Muscle of leg (tissue), 11 donors: ENCODE results near the gene HEXIM2. TPM values are rescaled to one million over a fixed set of nuclear protein-coding genes. Genes with fewer than 3 reads are reported as not detected.

Experiments used
- DNase-seq: peaks from one replicate; pipeline ENCODE4 v3.0.0; 2013
- H3K27ac ChIP-seq: one replicate; pipeline ENCODE4 v1.5.1; 2013; ENCODE audit warnings: mild to moderate bottlenecking, low read length, control low read depth
- H3K27me3 ChIP-seq: one replicate; pipeline ENCODE4 v1.6.1; 2013; ENCODE audit warnings: low read length; ENCODE audit not compliant: control insufficient read depth, insufficient read depth
- H3K36me3 ChIP-seq: one replicate; pipeline ENCODE4 v1.6.1; 2013; ENCODE audit warnings: low read length; ENCODE audit not compliant: control insufficient read depth, insufficient read depth
- H3K4me1 ChIP-seq: one replicate; pipeline ENCODE4 v1.6.1; 2013; ENCODE audit warnings: low read length; ENCODE audit not compliant: control insufficient read depth, insufficient read depth
- H3K4me3 ChIP-seq: one replicate; pipeline ENCODE4 v1.5.1; 2013; ENCODE audit warnings: low read length, control low read depth
- H3K9me3 ChIP-seq: replicated peaks from 2 replicates; pipeline ENCODE4 v1.6.1; 2013; ENCODE audit warnings: low read depth, low read length; ENCODE audit not compliant: control insufficient read depth
- WGBS: methylation state at CpG from one replicate; pipeline ENCODE4 v1.1.5; 2013; ENCODE audit warnings: missing lambda C conversion rate; ENCODE audit not compliant: insufficient coverage; 5-methylcytosine and 5-hydroxymethylcytosine counted together
- polyA plus RNA-seq, 8 donors: library from polyadenylated mRNA; unstranded; fragments of 120-200 nt; gene quantifications; one replicate each; pipeline versions ENCODE4 v1.2.1 to v1.2.3, GENCODE V29; 2013; ENCODE audit warnings: inconsistent platforms in 1 of 8, low replicate concordance in 1 of 8; ENCODE audit not compliant: insufficient read length in 8 of 8, insufficient read depth in 1 of 8
- total RNA-seq: library from RNA; stranded (reverse); fragments of 120-200 nt; gene quantifications from one replicate; pipeline ENCODE4 v1.2.4, GENCODE V29; 2013

The HEXIM2 gene
- total and polyA plus RNA-seq, 9 donors = 6.2 to 9.1 (median 7.8) TPM

DNA sequence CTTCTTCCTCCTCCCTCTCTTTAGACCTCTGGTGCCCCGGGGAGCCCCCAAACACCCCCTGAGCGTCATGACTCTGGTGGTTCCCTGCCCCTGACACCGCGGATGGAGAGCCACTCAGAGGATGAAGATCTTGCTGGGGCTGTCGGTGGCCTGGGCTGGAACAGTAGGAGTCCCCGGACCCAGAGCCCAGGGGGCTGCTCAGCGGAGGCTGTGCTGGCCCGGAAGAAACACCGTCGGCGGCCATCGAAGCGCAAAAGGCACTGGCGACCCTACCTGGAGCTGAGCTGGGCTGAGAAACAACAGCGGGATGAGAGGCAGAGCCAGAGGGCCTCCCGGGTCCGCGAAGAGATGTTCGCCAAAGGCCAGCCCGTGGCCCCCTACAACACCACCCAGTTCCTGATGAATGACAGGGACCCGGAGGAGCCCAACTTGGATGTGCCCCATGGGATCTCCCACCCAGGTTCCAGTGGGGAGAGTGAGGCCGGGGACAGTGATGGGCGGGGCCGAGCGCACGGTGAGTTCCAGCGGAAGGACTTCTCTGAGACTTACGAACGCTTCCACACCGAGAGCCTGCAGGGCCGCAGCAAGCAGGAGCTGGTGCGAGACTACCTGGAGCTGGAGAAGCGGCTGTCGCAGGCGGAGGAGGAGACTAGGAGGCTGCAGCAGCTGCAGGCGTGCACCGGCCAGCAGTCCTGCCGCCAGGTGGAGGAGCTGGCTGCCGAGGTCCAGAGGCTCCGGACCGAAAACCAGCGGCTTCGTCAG, 7.5 kb downstream of the HEXIM2 start:
- DNase-seq = no peak
- WGBS = 86% methylated on average over 37 of the region's 43 CpGs
- H3K4me1 ChIP-seq = peaks cover 49% of the 10 kb centered on the region
- peak overlapping the region; percentile 94 for H3K27ac ChIP-seq
- H3K36me3 ChIP-seq = peaks cover 12% of the 10 kb centered on the region
- no peak overlapping the region for H3K4me3 ChIP-seq
- no peaks in the 10 kb centered on the region for H3K9me3 ChIP-seq
- H3K27me3 ChIP-seq = no peaks in the 10 kb centered on the region

DNA sequence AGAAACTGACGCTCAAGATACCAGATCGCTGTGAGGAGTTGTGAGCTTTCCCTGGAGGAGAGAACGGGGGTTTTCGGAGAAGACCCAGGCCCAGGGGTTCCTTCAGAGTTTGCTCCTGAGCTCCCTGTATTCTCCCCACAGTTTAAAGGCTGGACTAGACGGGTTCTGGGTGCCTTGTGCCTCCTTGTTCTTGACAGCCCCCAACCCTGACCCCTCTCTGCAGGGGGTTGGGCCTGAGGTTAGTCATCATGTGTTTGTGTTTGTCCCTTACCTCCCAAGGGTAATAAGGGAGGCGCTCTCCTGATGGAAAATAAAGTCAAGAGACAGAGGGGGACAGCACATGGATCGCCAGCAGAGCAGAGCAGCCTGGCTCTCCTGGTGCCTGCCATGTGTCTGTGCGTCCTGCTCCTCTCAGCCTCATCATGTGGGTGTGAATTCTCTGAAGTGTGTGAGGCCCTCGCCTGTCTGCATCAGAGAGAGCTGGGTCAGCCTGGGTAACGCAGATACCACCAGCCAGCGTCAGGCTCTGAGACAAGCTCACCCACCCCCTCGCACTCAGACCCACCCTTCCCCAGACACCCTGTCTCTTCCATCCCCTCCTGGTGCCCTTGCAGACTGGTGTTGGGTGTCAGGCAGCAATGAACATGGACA, 8.7 kb downstream of the HEXIM2 start:
- Histone ChIP-seq H3K27me3 (no peaks in the 10 kb centered on the region), H3K27ac (peak overlapping the region; percentile 94), H3K4me1 (peaks cover 42% of the 10 kb centered on the region), H3K4me3 (no peak overlapping the region), H3K9me3 (no peaks in the 10 kb centered on the region), H3K36me3 (peaks cover 12% of the 10 kb centered on the region)
- no peak for DNase-seq
- WGBS = 77% methylated on average over 3 of the region's 12 CpGs

DNA sequence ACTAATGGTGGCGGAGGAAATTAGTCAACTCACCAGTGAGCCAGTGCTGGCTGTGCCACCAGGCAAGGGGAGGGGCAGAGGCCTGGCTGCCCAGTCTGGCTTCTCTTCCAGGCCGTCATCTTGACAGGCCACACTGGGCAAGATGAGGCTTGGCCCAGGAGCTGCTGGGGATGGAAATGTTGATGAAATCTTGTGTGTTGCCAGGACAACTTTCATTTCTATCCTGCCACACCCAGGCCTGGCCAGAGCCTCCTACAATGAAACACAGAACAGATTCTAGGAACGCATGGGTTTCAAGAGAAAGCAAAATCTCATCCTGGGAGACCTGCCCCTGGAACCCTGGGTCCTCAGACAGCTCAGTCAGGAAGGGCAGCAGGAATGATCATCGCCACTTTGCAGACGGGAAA, 9.3 kb downstream of the HEXIM2 start:
- Histone ChIP-seq H3K4me1 (peaks cover 42% of the 10 kb centered on the region), H3K27me3 (no peaks in the 10 kb centered on the region), H3K4me3 (peak overlapping the region; percentile 34), H3K36me3 (peaks cover 12% of the 10 kb centered on the region), H3K27ac (peak overlapping the region; percentile 94), H3K9me3 (no peaks in the 10 kb centered on the region)
- DNase-seq = peak; percentile 93
- WGBS = 57% methylated on average over 3 of the region's 5 CpGs

DNA sequence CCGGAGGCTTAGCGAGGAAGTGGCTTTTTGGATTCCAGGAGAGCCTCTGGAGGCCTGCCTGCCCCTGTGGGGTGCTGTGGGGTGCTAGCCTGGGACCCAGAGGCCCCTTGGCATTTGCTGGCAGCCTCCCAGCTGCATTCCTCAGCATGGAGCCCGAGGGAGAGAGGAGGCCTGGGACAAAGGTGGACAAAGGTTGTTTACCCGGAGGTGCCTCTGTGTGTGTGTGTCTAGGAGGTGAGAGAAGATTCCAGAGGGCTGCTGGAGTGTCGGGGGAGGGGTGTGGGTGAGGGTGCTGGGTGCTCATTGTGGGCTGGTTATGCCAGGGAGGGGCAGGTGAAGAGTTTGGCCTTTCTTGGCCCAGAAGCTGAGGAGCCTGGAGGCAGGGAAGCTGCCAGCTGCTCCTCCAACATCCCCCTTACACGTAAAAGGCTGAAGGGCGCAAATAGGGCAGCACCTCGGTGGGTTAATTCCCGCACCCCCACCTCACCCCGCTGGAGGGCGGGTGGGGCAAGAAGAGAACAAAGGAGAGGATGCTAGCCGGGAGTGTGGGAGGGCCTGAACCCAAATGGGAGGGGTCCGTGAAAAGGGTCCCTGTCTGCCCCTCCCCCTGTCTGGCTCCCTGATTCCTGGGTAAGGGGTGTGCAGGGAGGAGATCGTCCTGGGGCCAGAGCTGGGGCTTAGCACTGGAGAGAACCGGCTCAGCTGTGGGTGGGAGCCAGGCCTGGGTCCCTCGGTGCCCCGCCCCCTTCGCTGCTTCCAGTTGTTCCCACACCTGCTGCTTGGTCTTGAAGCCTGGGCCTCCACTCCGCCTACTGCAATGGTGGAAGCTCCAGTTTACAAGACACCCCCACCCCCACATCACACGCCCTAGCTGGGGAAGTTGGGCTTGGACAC, 9.9 kb downstream of the HEXIM2 start:
- H3K27me3 ChIP-seq = no peaks in the 10 kb centered on the region
- 22% methylated on average over 8 of the region's 20 CpGs for WGBS
- peak overlapping the region; percentile 34 for H3K4me3 ChIP-seq
- DNase-seq = peak; percentile 94
- H3K27ac ChIP-seq = peak overlapping the region; percentile 94
- peaks cover 12% of the 10 kb centered on the region for H3K36me3 ChIP-seq
- peaks cover 47% of the 10 kb centered on the region for H3K4me1 ChIP-seq
- H3K9me3 ChIP-seq = no peaks in the 10 kb centered on the region

DNA sequence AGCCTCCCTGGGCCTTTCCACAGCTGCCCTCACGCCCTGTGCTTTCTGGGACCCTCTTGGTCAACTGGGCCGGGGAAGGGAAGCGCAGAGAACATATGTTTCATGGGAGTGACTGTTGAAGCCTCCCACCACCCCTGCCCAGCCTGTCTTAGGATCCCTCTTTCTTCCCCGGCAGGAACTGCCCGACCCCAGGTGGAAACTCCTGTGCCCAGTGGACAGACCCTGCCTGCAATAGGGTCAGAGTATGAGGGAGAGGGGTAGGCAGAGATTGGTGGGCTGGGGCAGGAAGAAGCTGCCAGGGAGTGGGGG, 10.5 kb downstream of the HEXIM2 start:
- Histone ChIP-seq H3K9me3 (no peaks in the 10 kb centered on the region), H3K27me3 (no peaks in the 10 kb centered on the region), H3K27ac (peak overlapping the region; percentile 94), H3K4me3 (peak overlapping the region; percentile 25), H3K36me3 (peaks cover 12% of the 10 kb centered on the region), H3K4me1 (peaks cover 47% of the 10 kb centered on the region)
- WGBS = no CpG with 5 or more reads among the region's 5 CpGs
- no peak for DNase-seq

DNA sequence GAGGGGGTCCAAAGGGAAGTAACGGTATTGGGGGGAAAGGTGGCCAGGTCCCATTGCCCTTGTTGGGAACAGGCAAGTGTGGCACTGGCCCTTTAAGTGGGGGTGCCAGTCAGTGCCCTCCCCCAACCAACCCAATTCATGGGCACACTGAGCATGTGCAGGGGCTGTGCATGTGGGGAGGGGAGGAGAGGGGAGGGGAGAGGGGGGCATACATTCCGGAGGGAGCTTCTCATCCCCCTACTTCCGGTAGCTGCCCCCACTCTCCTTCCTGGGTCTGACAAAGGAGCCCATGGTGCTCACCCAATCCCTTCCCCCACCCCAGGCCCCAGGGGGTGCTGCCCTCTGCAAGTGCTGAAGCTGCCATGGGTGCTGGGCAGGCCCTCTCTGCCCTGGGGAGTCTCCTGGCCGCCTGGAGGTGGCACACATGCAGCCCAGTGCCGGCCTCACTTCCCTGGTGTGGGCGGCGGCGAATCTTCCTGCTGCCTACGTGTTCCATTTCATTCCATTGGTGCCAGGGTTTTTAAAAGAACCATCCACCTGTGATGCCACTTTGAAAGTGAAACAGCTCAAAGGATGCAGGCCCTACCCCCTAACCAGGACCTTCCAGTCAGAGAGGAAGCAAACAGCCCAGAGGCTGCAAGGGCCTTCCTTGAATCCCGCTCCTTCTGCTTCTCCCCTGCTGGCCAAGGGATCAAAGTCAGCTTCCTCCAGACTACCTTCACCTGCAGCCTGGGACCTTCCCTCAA, 11.0 kb downstream of the HEXIM2 start:
- H3K9me3 ChIP-seq = no peaks in the 10 kb centered on the region
- peaks cover 47% of the 10 kb centered on the region for H3K4me1 ChIP-seq
- H3K27me3 ChIP-seq = no peaks in the 10 kb centered on the region
- peak overlapping the region; percentile 94 for H3K27ac ChIP-seq
- peak; percentile 91 for DNase-seq
- peaks cover 12% of the 10 kb centered on the region for H3K36me3 ChIP-seq
- whole genome bisulfite sequencing = 29% methylated on average over 8 of the region's 10 CpGs
- H3K4me3 ChIP-seq = peak overlapping the region; percentile 41

DNA sequence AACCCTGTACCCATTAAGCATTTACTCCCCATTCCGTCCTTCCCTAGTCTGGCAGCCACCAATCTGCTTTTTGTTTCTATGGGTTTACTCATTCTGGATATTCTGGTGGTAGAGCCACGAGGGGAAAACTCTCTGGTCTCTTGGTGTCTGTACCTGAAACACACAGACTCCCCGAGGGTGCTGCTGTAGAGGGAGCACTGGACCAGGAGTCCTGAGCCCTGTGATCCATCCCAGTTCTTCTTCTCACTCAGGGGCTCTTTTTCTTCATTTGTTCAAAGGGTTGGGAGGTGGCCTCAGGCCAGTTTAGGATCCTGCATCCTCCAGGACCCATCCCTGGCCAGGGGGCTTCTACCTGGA, 14.1 kb downstream of the HEXIM2 start:
- WGBS = no CpG with 5 or more reads among the region's 3 CpGs
- Histone ChIP-seq H3K4me1 (peaks cover 30% of the 10 kb centered on the region), H3K9me3 (no peaks in the 10 kb centered on the region), H3K4me3 (no peak overlapping the region), H3K36me3 (no peaks in the 10 kb centered on the region), H3K27ac (no peak overlapping the region), H3K27me3 (no peaks in the 10 kb centered on the region)
- no peak for DNase-seq

DNA sequence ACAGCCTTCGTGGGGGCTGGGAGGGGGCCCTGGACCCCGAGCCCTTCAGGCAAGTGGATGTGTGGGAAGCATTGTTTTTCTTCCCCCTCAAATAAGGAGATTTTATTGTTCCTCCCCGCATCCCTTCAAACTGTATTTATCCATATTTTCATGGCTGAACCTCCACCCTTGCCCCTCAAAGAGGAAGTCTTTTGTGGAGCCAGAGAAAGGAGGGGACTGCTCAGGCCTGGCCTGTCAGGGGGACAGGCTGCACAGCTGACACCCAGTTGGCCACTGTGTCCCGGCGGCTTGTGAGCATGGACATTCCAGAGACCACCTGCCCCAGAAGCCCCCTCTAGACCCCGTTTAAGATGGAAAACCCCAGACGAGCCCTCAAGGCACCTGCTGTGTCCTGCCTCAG, 15.9 kb downstream of the HEXIM2 start:
- no peak overlapping the region for H3K4me3 ChIP-seq
- H3K9me3 ChIP-seq = no peaks in the 10 kb centered on the region
- H3K27me3 ChIP-seq = no peaks in the 10 kb centered on the region
- no CpG with 5 or more reads among the region's 7 CpGs for WGBS
- no peak for DNase-seq
- peaks cover 11% of the 10 kb centered on the region for H3K4me1 ChIP-seq
- H3K36me3 ChIP-seq = no peaks in the 10 kb centered on the region
- no peak overlapping the region for H3K27ac ChIP-seq

DNA sequence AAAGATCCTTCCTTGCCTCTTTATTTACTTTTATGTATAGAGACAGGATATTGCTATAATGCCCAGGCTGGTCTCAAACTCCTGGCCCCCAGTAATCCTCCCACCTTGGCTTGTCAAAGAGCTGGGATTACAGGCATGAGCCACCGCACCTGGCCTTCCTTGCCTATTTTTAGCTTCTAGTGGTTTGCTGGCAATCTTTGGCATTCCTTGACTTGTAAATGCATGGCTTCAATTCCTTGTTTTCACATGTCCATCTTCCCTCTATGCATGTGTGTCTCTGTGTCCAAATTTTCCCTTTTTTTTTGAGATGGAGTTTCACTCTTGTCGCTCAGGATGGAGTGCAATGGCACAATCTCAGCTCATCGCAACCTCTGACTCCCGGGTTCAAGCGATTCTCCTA, 22.5 kb downstream of the HEXIM2 start:
- no peak overlapping the region for H3K27ac ChIP-seq
- 88% methylated on average over 2 of the region's 5 CpGs for WGBS
- no peaks in the 10 kb centered on the region for H3K36me3 ChIP-seq
- no peaks in the 10 kb centered on the region for H3K9me3 ChIP-seq
- no peaks in the 10 kb centered on the region for H3K4me1 ChIP-seq
- H3K27me3 ChIP-seq = no peaks in the 10 kb centered on the region
- no peak overlapping the region for H3K4me3 ChIP-seq
- no peak for DNase-seq
